Activated CD4-positive, alpha-beta T cell treated with anti-CD3 and anti-CD28 coated beads for 1 hour (primary cell): ENCODE measurements around the gene PTPN2.
"Not testable (repeated sequence)": the region's sequence is repeated elsewhere in the genome, so short reads cannot be mapped to it uniquely, and the experiment has no call there.

ENCODE experiments used
- DNase-seq: peaks from one replicate; pipeline ENCODE4 v3.0.0-alpha.2; 2020

Gene PTPN2

DNA sequence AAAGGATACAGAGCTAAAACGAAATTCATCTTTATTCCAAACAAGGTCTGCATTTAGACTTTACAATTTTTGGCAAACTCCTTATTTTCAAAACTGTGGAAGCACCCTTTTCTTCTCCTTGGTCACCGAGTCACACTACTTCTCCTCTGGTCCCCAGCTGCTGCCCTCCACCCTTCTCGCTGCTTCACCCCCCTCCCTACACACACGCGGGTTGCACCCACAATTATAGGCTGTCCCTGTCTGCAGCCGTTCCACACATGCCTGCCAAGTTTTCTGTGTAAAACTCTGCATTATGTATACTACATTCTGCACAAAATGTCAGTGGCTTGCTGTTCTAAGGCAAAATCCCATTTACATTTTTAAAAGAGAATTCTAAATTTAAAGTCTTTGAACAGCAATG lies 63.5 kb downstream of the PTPN2 start:
- DNase-seq, result no peak

DNA sequence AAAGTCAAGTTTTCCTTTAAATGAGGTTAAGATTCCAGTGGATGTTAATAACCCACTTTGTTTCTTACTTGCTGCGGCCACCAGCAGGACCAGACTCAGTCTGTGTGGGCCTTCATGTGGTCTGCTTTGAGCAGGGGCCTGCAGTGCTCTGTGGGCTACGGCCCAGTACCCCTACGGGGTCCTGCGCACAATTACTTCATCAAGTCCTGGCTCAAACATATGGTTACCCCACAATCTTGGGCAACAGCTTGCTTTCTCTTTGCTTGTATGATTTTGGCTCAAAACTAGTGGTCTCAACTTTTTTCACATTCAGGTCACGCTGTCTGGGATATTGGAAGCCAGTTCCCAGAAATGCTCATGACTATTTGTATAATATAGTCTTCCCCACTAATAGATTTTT lies 64.2 kb downstream of the PTPN2 start:
- DNase-seq, result no peak

DNA sequence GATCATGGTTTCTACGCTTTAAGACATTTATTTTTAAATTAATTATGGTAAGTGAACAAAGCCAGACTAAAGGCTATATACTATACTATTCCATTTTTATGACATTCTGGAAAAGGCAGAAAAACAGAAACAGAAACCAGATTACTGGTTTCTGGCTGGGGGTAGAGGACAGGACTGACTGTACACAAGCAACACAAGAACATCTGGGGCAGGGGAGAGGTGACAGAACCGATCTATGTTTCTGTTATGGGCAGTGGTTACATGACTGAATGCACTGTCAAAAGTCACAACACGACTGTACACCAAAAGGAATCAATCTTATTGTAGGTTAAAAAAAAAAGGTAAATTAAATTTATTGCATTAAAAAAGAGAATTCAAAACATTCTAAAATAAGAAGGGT lies 64.7 kb downstream of the PTPN2 start:
- DNase-seq, result no peak

DNA sequence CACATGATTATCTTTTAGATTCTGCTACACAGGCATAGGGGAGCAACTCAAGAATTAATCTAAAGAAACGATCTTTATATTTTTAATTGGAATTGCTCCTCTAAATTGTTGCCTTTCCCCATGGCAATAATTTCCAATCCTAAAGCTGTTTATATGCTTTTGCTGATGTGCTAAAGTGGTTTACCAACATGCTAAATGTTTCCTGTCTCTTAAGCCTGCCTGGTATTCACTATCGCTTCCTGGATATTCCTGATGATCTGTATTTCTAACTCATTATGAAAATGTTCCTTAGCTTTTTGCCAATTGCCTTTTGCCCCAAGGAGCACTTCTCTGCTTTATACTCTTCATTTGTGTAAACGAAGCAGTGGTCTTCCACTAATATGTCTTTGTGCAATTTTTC lies 65.8 kb downstream of the PTPN2 start:
- no peak for DNase-seq

DNA sequence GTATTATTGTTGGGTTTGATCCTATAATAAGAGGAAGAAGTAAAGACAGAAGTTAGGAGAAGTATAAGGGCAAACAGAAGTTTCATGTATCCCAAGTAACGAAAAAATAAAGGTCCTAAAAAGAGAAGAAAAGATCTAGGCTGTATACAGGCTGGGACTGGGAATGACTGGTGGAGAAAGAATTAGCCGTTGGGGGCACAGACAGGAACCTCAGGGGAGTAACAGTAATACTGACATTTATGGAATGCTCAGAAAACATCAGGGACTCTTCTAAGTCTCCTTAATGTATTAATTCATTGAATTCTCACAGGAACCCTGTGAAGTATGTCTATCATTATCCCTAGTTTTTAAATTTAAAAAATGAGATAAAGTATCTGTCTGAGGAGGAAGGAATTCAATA lies 67.6 kb downstream of the PTPN2 start:
- DNase-seq, result no peak

DNA sequence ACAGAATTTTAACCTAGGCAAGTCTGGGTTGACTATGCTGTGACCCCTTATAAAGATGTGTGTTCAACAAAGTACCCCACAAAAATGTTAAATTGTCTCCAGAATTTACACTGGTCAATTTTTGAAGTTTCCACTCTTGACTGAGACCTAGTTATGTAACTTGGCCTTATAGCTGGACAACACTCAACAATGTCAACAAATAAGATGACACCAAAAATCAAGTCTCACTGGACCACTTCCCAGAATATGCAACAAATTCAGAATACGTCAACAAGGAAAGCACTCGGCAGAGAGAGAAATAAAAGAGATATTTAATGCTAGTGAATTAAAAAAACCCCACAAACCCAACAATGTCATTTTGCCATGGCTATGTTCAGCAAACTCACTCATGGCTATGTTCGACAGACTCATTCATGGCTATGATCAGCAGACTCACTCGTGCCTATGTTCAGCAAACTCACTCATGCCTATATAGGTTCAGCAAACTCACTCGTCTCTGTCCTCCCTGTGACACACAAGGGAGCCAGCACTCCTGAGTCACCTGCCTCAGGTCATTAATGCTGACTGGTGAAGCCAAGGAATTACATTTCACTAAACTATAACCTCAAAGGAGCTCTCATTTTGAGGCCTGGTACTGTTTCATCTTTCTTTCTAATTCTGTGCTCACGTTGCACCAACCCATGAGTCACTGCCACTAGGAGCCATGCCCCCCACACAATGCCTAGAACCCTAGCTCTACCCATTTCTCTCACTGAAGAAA lies 72.7 kb downstream of the PTPN2 start:
- DNase-seq, result no peak

DNA sequence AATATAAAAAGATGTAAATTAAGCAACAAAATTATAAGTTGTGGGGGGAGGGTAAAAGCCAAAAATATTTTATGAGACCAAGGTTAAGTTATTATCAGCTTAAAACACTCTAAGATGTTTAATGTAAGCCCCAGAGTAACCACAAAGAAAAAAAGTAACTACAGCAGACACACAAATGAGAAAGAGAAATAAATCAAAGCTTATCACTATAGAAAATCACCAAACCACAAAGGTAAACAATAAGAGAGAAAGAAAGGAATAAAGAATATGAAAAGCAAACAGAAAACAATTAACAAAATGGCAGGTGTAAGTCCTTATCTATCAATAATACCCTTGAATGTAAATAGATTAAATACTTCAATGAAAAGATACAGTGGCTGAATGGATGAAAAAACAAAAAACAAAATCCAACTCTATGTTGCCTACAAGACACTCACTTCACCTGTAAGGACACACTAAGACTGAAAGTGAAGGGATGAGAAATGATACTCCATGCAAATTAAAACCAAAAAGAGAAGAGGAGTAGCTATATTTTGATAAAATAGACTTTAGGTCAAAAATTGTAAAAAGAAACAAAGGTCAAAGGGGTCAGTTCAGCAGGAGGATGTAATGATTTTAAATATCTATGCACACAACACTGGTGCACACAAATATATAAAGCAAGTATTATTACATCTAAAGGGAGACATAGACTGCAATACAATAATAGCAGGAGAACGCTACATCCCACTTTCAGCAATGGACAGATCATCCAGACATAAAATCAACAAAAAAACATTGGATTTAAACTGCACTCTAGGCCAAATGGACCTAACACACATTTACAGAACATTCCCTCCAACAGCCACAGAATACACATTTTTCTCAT lies 80.7 kb downstream of the PTPN2 start:
- DNase-seq, result no peak

DNA sequence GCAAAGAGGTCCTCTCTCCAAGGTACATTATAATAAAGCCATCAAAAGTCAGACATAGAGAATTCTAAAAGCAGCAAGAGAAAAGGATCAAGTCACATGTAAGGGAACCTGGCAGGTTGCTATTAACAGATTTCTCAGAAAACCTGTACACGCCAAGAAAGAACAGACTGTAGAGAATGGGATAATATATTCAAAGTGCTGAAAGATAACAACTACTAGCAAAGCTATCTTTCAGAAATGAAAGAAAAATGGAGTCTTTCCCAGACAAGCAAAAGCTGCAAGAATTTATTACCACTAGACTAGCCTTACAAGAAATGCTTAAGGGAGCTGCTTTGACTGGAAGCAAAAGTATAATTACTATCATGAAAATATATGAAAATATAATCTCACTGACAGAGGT lies 81.5 kb downstream of the PTPN2 start:
- DNase-seq, result no peak

DNA sequence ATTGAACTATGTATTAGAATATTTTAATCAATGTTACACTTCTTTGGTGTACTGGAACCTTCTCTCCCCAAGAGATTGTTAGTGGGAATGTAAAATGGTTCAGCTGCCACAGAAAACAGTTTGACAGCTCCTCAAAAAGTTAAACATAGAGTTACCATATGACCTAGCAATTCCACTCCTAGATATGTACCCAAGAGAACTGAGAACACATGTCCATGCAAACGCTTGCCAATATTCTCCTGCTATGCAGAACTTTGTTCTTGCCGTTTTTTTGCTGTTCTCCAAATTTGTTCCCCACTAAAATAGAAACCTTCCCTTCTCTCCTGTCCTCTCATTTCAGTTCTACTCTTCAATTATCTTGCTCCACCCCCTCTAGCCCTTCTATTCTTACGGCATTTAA lies 87.6 kb downstream of the PTPN2 start:
- DNase-seq, result no peak

DNA sequence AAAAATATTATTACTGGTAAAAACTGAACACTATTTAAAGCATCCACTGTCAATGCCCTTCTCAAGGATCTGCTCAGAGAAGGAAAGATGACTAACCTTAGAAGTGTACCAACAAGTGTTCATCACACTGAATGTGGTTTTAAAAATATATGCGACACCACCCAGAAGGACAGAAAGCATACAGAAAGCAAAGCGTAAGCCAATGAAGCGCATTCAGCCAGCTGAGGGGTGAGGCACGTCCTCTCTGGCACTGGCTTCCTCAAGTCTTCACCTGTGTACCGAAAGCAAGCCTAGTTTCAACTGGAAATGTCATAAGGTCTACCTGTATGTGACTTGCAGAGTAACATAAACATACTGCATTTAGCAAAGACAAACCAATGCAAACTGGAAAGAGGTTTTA lies 92.4 kb downstream of the PTPN2 start:
- DNase-seq, result no peak

DNA sequence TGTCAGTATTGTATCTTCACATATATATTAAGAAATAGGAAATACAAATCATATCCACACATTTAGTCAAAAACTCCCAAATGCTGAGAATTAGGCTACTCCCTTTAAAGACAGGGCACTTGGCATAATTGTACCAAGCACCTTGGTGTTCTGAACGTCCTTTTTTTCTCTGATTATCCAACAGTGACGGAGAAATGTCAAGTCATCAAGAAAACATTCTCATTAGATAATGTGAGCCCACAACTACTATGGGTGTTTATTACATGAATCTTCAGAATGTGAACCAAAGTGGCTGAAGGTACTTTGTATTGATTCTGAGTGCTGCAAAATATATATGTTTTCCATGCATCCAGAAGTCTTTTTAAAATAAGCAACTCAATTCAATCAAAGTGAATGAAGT lies 97.4 kb downstream of the PTPN2 start:
- no peak for DNase-seq

DNA sequence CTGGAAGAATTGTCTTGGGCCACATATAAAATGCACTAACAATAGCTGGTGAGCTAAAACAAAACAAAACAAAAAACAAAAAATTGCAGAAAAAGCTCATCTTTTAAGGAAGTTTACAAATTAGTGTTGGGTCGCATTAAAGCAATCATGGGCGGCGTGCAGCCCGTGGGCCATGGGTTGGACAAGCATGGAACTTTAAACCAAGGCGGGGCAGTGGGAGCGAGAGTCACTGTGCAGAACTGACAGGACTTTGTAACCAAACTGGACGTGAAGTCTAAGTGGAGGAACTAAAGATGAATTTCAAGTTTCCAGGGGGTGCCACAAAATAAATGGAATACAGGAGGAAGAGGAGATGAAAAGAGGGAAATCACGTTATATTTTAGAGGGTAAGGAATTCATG lies 100.5 kb downstream of the PTPN2 start:
- no peak for DNase-seq

DNA sequence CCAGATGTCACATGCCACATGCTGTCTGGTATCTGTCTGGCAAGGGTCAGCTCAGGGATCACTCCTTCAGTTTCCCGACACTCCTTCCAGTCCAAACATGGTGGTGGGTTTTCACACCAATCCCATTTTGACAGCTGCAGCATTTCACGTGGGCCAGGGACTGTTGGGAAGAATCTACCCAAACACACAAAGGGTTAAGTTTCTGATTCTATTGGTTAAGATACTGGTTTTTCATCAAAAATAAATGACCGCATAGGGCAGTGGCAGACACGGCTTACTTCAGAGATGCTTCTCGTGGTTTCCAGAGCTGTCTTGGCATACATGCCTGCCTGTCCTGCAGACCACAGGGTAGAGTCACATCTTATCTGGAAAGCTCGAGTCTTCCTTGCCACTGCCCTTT lies 101.5 kb downstream of the PTPN2 start:
- no peak for DNase-seq

DNA sequence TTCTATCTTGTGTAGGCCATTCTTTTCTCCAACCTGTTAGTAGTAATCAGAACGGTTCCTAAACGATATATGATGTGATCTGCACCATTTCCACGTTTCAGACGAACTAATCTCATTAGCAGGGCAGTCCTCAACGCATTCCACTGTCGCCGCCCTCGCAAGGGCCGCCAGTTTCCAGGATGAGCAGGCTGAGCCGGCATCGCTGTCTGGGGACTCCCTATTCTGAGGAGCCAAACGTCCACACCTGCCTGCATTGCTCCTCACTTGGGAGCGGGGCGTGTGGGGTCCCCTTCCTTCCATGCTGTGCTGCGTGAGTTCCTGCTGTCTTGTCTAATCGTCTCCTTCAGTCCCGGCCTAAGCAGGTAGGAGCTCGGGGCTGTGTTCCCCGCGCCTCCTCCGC lies 104.6 kb downstream of the PTPN2 start:
- DNase-seq, result no peak

DNA sequence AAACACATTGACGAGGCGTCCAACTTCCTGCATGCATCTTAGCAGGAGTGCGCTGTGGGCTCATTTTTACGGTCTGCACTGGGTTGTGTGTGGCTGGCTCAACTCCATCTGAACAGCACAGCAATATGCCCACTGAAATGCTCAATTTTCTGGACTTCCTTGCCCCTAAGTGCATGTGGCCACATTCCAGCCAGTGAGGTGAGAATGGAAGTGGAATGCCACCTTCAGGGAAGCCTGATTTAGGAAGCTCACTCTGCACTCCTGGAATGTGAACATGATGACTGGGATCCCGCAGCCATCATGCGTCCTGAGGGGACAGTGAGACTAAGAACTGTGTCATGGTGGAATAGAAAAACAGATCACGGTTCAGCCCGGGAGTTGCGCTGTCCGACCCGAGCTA lies 105.0 kb downstream of the PTPN2 start:
- DNase-seq, result no peak

DNA sequence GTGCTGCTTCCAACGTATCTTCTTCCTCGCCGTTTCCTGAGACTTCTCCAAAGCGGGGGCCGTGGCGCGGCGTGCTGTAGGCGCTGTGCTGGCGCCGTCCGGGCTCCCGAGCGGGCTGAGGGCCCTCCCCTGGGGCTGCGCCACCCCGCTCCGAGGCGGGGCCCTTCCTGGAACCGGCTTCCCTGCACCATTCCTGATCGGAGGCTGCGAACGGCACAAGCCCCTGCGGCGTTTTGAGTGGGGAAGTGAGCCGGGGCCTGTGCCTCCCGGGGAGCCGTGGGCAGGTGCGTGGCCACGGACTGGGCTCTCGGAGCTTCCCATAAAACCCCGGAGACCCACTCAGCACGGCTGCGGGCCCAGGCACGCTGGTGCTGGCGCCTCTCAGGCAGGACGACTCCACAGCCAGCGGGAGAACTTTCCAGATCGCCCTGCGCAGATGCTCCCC lies 106.5 kb downstream of the PTPN2 start:
- no peak for DNase-seq

DNA sequence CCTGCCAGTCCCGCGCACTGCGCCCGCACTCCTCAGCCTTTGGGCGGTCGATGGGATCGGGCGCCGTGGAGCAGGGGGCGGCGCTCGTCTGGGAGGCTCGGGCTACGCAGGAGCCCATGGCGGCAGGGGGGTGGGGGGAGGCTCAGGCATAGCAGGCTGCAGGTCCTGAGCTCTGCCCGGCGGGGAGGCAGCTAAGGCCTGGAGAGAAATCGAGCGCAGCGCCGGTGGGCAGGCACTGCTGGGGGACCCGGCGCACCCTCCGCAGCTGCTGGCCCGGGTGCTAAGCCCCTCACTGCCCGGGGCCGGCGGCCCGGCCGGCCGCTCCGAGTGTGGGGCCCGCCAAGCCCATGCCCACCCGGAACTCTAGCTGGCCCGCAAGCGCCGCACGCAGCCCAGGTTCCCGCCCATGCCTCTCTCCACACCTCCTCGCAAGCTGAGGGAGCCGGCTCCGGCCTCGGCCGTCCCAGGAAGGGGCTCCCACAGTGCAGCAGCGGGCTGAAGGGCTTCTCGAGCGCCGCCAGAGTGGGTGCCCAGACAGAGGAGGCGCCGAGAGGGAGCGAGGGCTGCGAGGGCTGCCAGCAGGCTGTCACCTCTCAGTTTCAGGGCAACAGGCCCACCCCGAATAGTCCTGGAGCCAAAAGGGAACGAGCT lies 107.1 kb downstream of the PTPN2 start:
- DNase-seq, result no peak

DNA sequence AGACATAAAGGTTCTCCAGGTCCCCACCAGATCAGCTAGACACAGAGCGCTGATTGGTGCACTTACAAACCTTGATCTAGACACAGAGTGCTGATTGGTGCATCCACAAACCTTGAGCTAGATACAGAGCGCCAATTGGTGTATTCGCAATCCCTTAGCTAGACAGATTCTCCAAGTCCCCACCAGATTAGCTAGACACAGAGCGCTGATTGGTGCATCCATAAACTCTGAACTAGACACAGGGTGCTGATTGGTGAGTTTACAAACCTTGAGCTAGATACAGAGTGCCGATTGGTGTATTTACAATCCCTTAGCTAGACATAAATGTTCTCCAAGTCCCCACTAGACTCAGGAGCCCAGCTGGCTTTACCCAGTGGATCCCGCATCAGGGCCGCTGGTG lies 107.6 kb downstream of the PTPN2 start:
- DNase-seq, result not testable (repeated sequence)

DNA sequence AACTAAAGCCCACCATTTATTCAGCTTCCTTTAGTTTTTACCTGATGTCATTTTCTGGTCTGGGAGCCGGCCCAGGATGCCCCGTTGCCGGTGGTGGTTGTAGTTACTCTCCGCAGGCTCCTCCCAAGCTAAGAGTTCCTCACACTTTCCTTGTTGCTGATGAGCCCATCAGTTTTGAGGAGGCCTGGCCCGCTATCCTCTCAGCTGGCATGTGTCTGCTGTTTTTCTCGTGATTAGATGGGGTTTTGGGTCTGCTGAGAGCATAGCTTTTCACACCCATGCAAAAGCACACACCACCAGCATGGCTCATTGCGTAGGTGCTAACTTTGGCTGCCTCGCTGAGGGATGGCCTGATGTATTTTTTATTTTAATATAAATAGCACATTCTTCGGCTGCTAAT lies 109.1 kb downstream of the PTPN2 start:
- no peak for DNase-seq

DNA sequence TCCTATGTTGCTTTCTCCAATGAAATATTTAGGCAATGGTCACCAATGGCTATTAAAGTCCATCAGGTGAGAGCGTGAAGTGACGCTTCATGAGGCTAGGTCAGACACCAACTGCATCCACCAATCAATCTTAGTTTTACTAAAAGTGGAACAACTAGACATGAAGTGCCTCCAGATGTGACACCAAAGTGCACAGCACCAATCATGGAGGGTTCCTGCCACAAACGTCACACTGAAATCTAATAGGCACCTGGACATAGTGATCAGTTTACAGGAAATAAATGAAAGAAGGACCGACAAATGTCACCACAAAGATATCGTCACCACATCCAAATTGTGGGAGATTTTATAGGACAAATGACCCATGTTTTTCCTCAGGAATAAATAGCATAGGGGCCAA lies 110.7 kb downstream of the PTPN2 start:
- DNase-seq, result no peak

DNA sequence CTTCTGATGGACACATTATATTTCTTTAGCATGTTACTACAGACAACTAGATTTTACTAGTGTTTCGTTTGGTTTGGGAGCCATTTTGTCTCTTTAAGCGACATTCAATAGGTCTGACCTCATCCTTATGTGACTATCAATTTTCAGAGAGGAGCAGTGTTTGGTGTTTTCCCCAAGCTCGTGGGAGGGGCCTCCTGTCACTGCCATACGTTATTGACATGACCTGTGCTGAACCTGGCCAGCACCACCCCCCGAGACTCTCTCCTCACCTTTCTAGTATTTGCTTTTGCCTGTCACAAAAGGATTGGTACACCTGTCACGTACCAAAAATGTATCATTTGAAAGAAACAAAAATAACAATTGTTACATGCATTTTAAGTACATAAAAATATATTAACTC lies 111.9 kb downstream of the PTPN2 start:
- no peak for DNase-seq

DNA sequence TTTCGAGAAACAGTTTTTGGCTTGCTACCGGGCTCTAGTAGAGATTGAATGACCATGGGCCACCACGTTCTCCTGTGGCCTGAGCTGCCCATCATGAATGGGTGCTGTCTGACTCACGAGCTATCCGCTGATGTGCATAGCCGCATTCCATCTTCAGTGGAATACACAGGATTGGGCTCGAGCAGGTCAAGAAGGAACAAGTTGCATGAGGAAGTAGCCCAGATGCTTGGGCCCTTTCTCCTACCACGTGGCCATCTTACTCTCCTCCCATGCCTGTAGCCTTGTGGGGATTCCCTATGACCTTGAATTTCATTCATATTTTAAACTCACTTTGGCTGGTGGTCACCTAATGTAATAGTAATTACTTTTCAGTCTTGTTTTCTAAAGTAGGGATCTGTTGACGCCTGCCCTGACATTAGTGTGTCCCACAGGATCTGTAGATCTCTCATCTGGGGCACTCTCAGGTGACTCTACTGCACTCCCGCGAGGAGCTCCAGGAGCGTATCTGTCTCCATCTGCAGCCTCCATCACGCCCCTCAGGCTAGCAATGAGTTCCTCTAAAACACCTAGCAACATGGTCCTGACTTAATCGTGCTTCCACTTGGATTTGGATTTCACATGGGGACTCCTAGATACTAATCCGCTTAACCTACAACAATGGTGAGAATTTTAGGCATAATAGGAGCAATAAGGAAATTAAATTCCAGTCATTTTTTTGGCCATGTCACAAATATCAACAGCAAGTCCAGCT lies 113.4 kb downstream of the PTPN2 start:
- DNase-seq, result no peak
